ENCODE results near the gene CIC. TPM values are rescaled to one million over a fixed set of nuclear protein-coding genes. Genes with fewer than 3 reads are reported as not detected.
A peak's percentile ranks its signal among the peaks of the same experiment; 100 is the strongest.

CIC gene
- total RNA-seq, 2 experiments from 2014 or later = 60.7 to 65.6 TPM

DNA sequence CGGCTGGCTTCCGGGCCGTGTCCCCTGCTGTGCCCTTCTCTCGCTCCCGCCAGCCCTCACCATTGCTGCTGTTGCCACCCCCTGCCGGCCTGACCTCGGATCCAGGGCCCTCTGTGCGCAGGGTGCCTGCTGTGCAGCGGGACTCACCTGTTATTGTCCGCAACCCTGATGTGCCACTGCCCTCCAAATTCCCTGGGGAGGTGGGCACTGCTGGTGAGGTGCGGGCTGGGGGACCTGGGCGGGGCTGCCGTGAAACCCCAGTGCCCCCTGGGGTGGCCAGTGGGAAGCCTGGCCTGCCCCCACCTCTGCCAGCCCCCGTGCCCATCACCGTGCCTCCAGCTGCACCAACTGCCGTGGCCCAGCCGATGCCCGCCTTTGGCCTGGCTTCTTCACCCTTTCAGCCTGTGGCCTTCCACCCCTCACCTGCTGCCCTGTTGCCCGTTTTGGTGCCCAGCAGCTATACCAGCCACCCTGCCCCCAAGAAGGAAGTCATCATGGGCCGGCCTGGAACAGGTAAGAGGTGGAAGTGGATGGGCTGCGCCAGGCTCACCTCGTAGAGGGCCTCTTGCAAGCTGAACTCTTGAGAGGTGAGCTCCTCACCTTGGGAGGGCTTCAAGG is 5.1 kb downstream of the CIC start:
- POLR2A ChIA-PET = interaction anchor here (1.0 to 1.4 kb wide), 4 partner anchors 19 to 33 kb away, joined by 3 to 4 read pairs (median 3); partner anchors contain the start of genes ERF and PAFAH1B3

DNA sequence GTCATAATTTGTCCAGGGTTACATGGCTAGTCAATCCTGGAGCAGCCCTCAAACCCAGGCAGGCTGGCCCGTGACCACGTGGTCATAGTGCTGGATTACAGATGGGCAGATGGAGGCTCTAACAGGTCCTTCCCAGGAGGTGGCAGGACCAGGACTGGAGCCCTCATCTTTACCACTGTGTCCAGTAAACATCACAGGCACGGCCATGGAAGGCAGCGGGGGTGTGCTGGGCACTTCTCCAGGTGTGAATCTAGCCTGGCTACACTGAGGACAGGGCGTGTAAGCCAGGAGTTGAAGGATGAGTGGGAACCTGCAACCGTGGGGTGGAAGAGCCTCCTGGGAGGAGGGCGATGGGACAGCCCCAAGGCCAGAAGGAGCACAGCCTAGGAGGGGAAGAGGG is 6.1 kb downstream of the CIC start:
- POLR2A ChIA-PET = interaction anchor here (1.0 to 1.4 kb wide), 3 partner anchors 28 to 34 kb away, joined by 3 to 4 read pairs (median 3); no protein-coding TSS in a partner anchor
- peaks cover 55% of the 10 kb centered on the region for H3K4me1 Mint-ChIP-seq (ENCODE audit: low read depth)

More for the DNA sequence above, 5.1 kb downstream of the CIC start:
- no peak for ATAC-seq
- Mint-ChIP-seq H3K4me1 (ENCODE audit: low read depth) (peaks cover 55% of the 10 kb centered on the region), H3K9me3 (no peaks in the 10 kb centered on the region), H3K27me3 (no peaks in the 10 kb centered on the region), H3K27ac (no peak overlapping the region), H3K4me3 (no peak overlapping the region), H3K36me3 (ENCODE audit: low read depth) (peaks cover 15% of the 10 kb centered on the region)
- CTCF ChIA-PET = interaction anchor here (0.6 to 1.7 kb wide), 4 partner anchors 18 to 74 kb away, joined by 3 to 4 read pairs (median 4); partner anchors contain the start of gene GSK3A
- no peak for DNase-seq
- intact Hi-C loops (cut with micrococcal nuclease) = no loop called here
- TF ChIP-seq, protein P1, sequence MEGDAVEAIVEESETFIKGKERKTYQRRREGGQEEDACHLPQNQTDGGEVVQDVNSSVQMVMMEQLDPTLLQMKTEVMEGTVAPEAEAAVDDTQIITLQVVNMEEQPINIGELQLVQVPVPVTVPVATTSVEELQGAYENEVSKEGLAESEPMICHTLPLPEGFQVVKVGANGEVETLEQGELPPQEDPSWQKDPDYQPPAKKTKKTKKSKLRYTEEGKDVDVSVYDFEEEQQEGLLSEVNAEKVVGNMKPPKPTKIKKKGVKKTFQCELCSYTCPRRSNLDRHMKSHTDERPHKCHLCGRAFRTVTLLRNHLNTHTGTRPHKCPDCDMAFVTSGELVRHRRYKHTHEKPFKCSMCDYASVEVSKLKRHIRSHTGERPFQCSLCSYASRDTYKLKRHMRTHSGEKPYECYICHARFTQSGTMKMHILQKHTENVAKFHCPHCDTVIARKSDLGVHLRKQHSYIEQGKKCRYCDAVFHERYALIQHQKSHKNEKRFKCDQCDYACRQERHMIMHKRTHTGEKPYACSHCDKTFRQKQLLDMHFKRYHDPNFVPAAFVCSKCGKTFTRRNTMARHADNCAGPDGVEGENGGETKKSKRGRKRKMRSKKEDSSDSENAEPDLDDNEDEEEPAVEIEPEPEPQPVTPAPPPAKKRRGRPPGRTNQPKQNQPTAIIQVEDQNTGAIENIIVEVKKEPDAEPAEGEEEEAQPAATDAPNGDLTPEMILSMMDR (IDR thresholded peaks at IDR 0.05) = no peak

DNA sequence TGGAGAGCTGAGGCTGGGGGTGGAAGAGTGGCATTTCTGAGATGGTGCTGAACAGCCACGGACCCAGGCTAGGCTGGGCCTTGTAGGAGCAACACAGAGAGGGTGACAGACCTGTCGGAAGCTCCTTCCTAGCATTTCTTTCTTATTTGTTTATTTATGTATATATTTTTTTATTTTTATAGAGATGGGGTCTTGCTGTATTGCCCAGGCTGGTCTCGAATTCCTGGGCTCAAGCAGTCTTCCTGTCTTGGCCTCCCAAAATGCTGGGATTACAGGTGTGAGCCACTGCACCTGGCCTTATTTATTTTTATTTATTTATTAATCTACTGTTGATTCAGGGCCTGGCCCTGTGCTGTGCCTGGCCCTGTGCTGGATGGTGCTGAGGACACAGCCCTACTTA is 6.5 kb downstream of the CIC start:
- no peak for DNase-seq
- H3K36me3 Mint-ChIP-seq (ENCODE audit: low read depth) = peaks cover 16% of the 10 kb centered on the region
- H3K4me3 Mint-ChIP-seq = no peak overlapping the region
- H3K4me1 Mint-ChIP-seq (ENCODE audit: low read depth) = peaks cover 51% of the 10 kb centered on the region
- TF ChIP-seq, protein P1 (IDR thresholded peaks at IDR 0.05) = no peak
- no peaks in the 10 kb centered on the region for H3K9me3 Mint-ChIP-seq
- ChIA-PET POLR2A (interaction anchor here (1.0 to 1.4 kb wide), 2 partner anchors 29 to 30 kb away, joined by 3 to 4 read pairs; no protein-coding TSS in a partner anchor), CTCF (interaction anchor here (1.3 to 1.7 kb wide), 2 partner anchors 20 to 33 kb away, joined by 4 read pairs; partner anchors contain the start of gene GSK3A)
- no peak overlapping the region for H3K27ac Mint-ChIP-seq
- intact Hi-C loops (cut with micrococcal nuclease) = no loop called here
- no peaks in the 10 kb centered on the region for H3K27me3 Mint-ChIP-seq
- ATAC-seq = no peak

More for the DNA sequence above, 6.1 kb downstream of the CIC start:
- TF ChIP-seq, protein P1 (IDR thresholded peaks at IDR 0.05) = no peak
- H3K27ac Mint-ChIP-seq = no peak overlapping the region
- intact Hi-C loops (cut with micrococcal nuclease) = no loop called here
- no peak for DNase-seq
- peaks cover 16% of the 10 kb centered on the region for H3K36me3 Mint-ChIP-seq (ENCODE audit: low read depth)
- H3K27me3 Mint-ChIP-seq = no peaks in the 10 kb centered on the region
- CTCF ChIA-PET = interaction anchor here (1.3 to 1.7 kb wide), 2 partner anchors 19 to 32 kb away, joined by 4 read pairs; partner anchors contain the start of gene GSK3A
- ATAC-seq = no peak
- H3K4me3 Mint-ChIP-seq = no peak overlapping the region
- H3K9me3 Mint-ChIP-seq = no peaks in the 10 kb centered on the region

DNA sequence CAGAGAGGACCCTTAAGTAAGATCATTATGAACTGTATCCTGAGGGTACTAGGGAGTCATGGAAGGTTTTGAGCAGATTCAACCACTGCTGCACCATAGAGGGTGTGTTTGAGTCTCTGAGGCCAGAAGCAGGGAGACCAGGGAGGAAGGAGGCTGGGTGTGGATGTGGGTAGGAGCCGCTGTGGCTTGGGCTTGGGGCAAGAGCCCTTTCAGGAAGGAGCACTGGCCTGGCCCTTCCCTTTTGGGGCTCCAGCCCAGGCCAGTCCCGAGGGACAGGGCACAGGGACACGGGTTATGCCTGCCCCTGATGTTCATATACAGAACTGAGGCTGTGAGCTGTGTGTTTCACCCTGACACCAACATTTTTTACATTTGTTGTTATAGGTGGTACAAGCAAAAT is 7.2 kb downstream of the CIC start:
- no peak for DNase-seq
- intact Hi-C loops (cut with micrococcal nuclease) = no loop called here
- H3K4me3 Mint-ChIP-seq = no peak overlapping the region

More for the DNA sequence above, 7.2 kb downstream of the CIC start:
- peak overlapping the region; percentile 5 for H3K27ac Mint-ChIP-seq
- peaks cover 16% of the 10 kb centered on the region for H3K36me3 Mint-ChIP-seq (ENCODE audit: low read depth)
- ChIA-PET CTCF (interaction anchor here (1.3 to 4.3 kb wide), 3 partner anchors 20 to 168 kb away, joined by 3 to 29 read pairs (median 4); no protein-coding TSS in a partner anchor), POLR2A (interaction anchor here (1.6 to 7.5 kb wide), 2 partner anchors 21 to 30 kb away, joined by 5 to 119 read pairs; partner anchors contain the start of genes ERF and GSK3A)
- H3K27me3 Mint-ChIP-seq = no peaks in the 10 kb centered on the region
- H3K9me3 Mint-ChIP-seq = no peaks in the 10 kb centered on the region
- peaks cover 47% of the 10 kb centered on the region for H3K4me1 Mint-ChIP-seq (ENCODE audit: low read depth)
- ATAC-seq = no peak
- TF ChIP-seq, protein P1 (IDR thresholded peaks at IDR 0.05) = no peak

Data from activated CD8-positive, alpha-beta T cell treated with anti-CD3 and anti-CD28 coated beads for 36 hours (primary cell).